Gastroesophageal sphincter (tissue), 4 donors: Measurements from ENCODE around the gene LCE1E. TPM values are rescaled to one million over a fixed set of nuclear protein-coding genes. Genes with fewer than 3 reads are reported as not detected.

Source experiments
- ATAC-seq: fragments of 150-250 bp; one replicate; pipeline ENCODE4 v1.9.1; 2016; ENCODE audit warnings: mild to moderate bottlenecking, moderate library complexity
- H3K27ac ChIP-seq, 4 donors: fragments of 200-600 bp; sonication (generic) in 3 of 4; 1 replicate in 3 of 4; 2 replicates in 1 of 4; pipeline ENCODE4 v1.5.1; 2016 to 2019
- H3K27me3 ChIP-seq: fragments of 200-600 bp; sonication (generic); one replicate; pipeline ENCODE4 v1.5.1; 2019
- H3K36me3 ChIP-seq, 2 donors: fragments of 200-600 bp; sonication (generic); one replicate each; pipeline ENCODE4 v1.5.1; 2019; ENCODE audit warnings: control low read depth in 1 of 2
- H3K4me1 ChIP-seq, 3 donors: fragments of 200-600 bp; sonication (generic); 1 replicate in 2 of 3; 2 replicates in 1 of 3; pipeline ENCODE4 v1.5.1; 2016 to 2019; ENCODE audit warnings: control low read depth in 2 of 3
- H3K4me3 ChIP-seq, 2 donors: fragments of 200-600 bp; sonication (generic); one replicate each; pipeline ENCODE4 v1.5.1; 2019; ENCODE audit warnings: mild to moderate bottlenecking in 1 of 2, moderate library complexity in 1 of 2
- H3K9me3 ChIP-seq, 3 donors: fragments of 200-600 bp; sonication (generic); one replicate each; pipeline ENCODE4 v1.5.1; 2017 to 2019; ENCODE audit warnings: control low read depth in 2 of 3
- CTCF ChIP-seq, 4 experiments: fragments of 200-600 bp in 2 of 4; fragments of 450-650 bp in 2 of 4; sonication (generic) in 1 of 4; IDR thresholded peaks; one replicate each; pipeline ENCODE4 v1.5.1; 2017 to 2019; ENCODE audit warnings: antibody characterized with exemption in 4 of 4, mild to moderate bottlenecking in 2 of 4, moderate library complexity in 2 of 4
- EP300 ChIP-seq: sonication (generic); formaldehyde crosslinking; IDR thresholded peaks from one replicate; pipeline ENCODE4 v1.6.1; 2017; ENCODE audit warnings: antibody characterized with exemption, mild to moderate bottlenecking
- POLR2A ChIP-seq, 2 donors: fragments of 450-650 bp; IDR thresholded peaks; one replicate each; pipeline ENCODE4 v1.6.1; 2017; ENCODE audit warnings: antibody characterized with exemption in 2 of 2, mild to moderate bottlenecking in 2 of 2, moderate library complexity in 1 of 2
- POLR2AphosphoS5 ChIP-seq: sonication (generic); formaldehyde crosslinking; IDR thresholded peaks from one replicate; pipeline ENCODE4 v1.6.1; 2017; ENCODE audit warnings: antibody characterized with exemption
- WGBS, 2 donors: methylation state at CpG; one replicate each; pipeline ENCODE4 v1.1.5; 2018; ENCODE audit warnings: low coverage in 1 of 2; 5-methylcytosine and 5-hydroxymethylcytosine counted together
- total RNA-seq, 4 donors: library from RNA; depleted of rRNA; stranded (reverse); fragments of >200 nt; gene quantifications; one replicate each; pipeline ENCODE4 v1.1.0, GENCODE V29; 2016

Gene LCE1E
- total RNA-seq, 4 donors from 2014 or later, result 0.39 TPM; not detected in 3

GRCh38 chr1:152817309-152817708 is 31.3 kb downstream of the LCE1E start:
- 86 to 92% methylated on average over 2 to 6 of the region's 6 CpGs for WGBS, 2 donors
- H3K4me1 ChIP-seq, result no peaks in the 10 kb centered on the region
- no peak overlapping the region for H3K4me3 ChIP-seq
- no peak for ATAC-seq
- no peaks in the 10 kb centered on the region for H3K27me3 ChIP-seq
- H3K9me3 ChIP-seq, result no peaks in the 10 kb centered on the region
- H3K36me3 ChIP-seq, result no peaks in the 10 kb centered on the region
- no peak for TF ChIP-seq POLR2A (IDR thresholded peaks at IDR 0.05)
- no peak for TF ChIP-seq POLR2AphosphoS5
- no peak for TF ChIP-seq EP300
- TF ChIP-seq CTCF (IDR thresholded peaks at IDR 0.05), result no peak
- no peak overlapping the region for H3K27ac ChIP-seq

GRCh38 chr1:152823294-152823693 is 37.2 kb downstream of the LCE1E start:
- TF ChIP-seq POLR2AphosphoS5 (no peak), POLR2A (IDR thresholded peaks at IDR 0.05) (no peak), EP300 (no peak), CTCF (IDR thresholded peaks at IDR 0.05) (no peak)
- Histone ChIP-seq H3K4me3 (no peak overlapping the region), H3K27ac (no peak overlapping the region), H3K27me3 (no peaks in the 10 kb centered on the region), H3K4me1 (no peaks in the 10 kb centered on the region), H3K9me3 (no peaks in the 10 kb centered on the region), H3K36me3 (no peaks in the 10 kb centered on the region)
- ATAC-seq, result no peak
- 44 to 53% methylated on average over 4 to 5 of the region's 5 CpGs for WGBS, 2 donors

GRCh38 chr1:152824964-152825363 is 38.9 kb downstream of the LCE1E start:
- no peaks in the 10 kb centered on the region for H3K36me3 ChIP-seq
- H3K9me3 ChIP-seq, result no peaks in the 10 kb centered on the region
- no peak for ATAC-seq
- H3K4me3 ChIP-seq, result no peak overlapping the region
- H3K27me3 ChIP-seq, result no peaks in the 10 kb centered on the region
- no peaks in the 10 kb centered on the region for H3K4me1 ChIP-seq
- TF ChIP-seq EP300 (no peak), CTCF (IDR thresholded peaks at IDR 0.05) (no peak), POLR2A (IDR thresholded peaks at IDR 0.05) (no peak), POLR2AphosphoS5 (no peak)
- no peak overlapping the region for H3K27ac ChIP-seq

GRCh38 chr1:152827173-152827572 is 41.1 kb downstream of the LCE1E start, which contains the start of gene LCE1A:
Gene LCE1A (plus strand): TSS chr1:152827473. CDS start chr1:152827473, 0 bp downstream.
- Histone ChIP-seq H3K4me1 (no peaks in the 10 kb centered on the region), H3K27ac (no peak within 1 kb of the TSS), H3K9me3 (no peaks in the 10 kb centered on the region), H3K27me3 (no peaks in the 10 kb centered on the region), H3K36me3 (no peaks in the 10 kb centered on the region), H3K4me3 (no peak within 1 kb of the TSS)
- no peak for ATAC-seq
- WGBS, 2 donors, result 62 to 67% methylated on average over 1 to 2 of the region's 2 CpGs
- no peak for TF ChIP-seq CTCF (IDR thresholded peaks at IDR 0.05)
- TF ChIP-seq POLR2AphosphoS5, result no peak

- Histone ChIP-seq H3K9me3 (no peaks in the 10 kb centered on the region), H3K36me3 (no peaks in the 10 kb centered on the region), H3K27me3 (no peaks in the 10 kb centered on the region), H3K4me1 (no peaks in the 10 kb centered on the region), H3K27ac (no peak overlapping the region), H3K4me3 (no peak overlapping the region)
- no peak for ATAC-seq
- WGBS, 2 donors, result 32 to 39% methylated on average over 2 of the region's 2 CpGs
- TF ChIP-seq POLR2AphosphoS5 (no peak), CTCF (IDR thresholded peaks at IDR 0.05) (no peak), POLR2A (IDR thresholded peaks at IDR 0.05) (no peak), EP300 (no peak)
These were observed 50.8 kb downstream of the LCE1E start for GRCh38 chr1:152836870-152837269.

Other genes with a start within 250 kb of the LCE1E start
- not detected for gene LCE3E, start 219.5 kb upstream of the LCE1E start, total RNA-seq
- 1 to 10 TPM in 1 of 4 donors, not detected in 3; 1.4 TPM for gene LCE3D, start 205.7 kb upstream of the LCE1E start, total RNA-seq
- not detected for gene LCE3C, start 186.0 kb upstream of the LCE1E start, total RNA-seq
- gene LCE3B, start 172.4 kb upstream of the LCE1E start, total RNA-seq, result not detected
- gene LCE3A, start 163.2 kb upstream of the LCE1E start, total RNA-seq, result not detected
- gene LCE2D, start 122.9 kb upstream of the LCE1E start, total RNA-seq, result not detected
- gene LCE2C, start 111.0 kb upstream of the LCE1E start, total RNA-seq, result not detected
- not detected for gene LCE2B, start 100.1 kb upstream of the LCE1E start, total RNA-seq
- gene LCE2A, start 87.9 kb upstream of the LCE1E start, total RNA-seq, result not detected
- not detected for gene LCE4A, start 78.1 kb upstream of the LCE1E start, total RNA-seq
- under 1 TPM in 1 of 4 donors, not detected in 3; 0.12 TPM for gene KPRP, start 28.2 kb upstream of the LCE1E start, total RNA-seq
- not detected for gene LCE1F, start 11.1 kb upstream of the LCE1E start, total RNA-seq
- not detected for gene LCE1D, start 10.5 kb downstream of the LCE1E start, total RNA-seq
- gene LCE1C, start 20.4 kb downstream of the LCE1E start, total RNA-seq, result not detected
- not detected for gene LCE1B, start 25.7 kb downstream of the LCE1E start, total RNA-seq
- gene LCE1A, start 41.2 kb downstream of the LCE1E start, total RNA-seq, result not detected
- not detected for gene LCE6A, start 56.6 kb downstream of the LCE1E start, total RNA-seq
- not detected for gene LCE7A, start 73.7 kb downstream of the LCE1E start, total RNA-seq
- not detected for gene SMCP, start 92.1 kb downstream of the LCE1E start, total RNA-seq
- gene IVL, start 122.3 kb downstream of the LCE1E start, total RNA-seq, result 10 to 100 TPM in 1 of 4 donors, 1 to 10 TPM in 1, under 1 TPM in 1, not detected in 1; 0.31 to 13.7 (median 1.1) TPM
- not detected for gene SPRR5, start 160.9 kb downstream of the LCE1E start, total RNA-seq
- not detected for gene SPRR4, start 184.4 kb downstream of the LCE1E start, total RNA-seq
- not detected for gene SPRR1A, start 197.8 kb downstream of the LCE1E start, total RNA-seq
- gene SPRR3, start 215.5 kb downstream of the LCE1E start, total RNA-seq, result 100 to 1,000 TPM in 1 of 4 donors, 10 to 100 TPM in 2, 1 to 10 TPM in 1; 5.9 to 291 (median 21.5) TPM
- 10 to 100 TPM in 2 of 4 donors, not detected in 2; 15.1 to 30.0 TPM for gene SPRR1B, start 244.9 kb downstream of the LCE1E start, total RNA-seq